Neural cell (in vitro differentiated cells): ENCODE results near the gene GNB2. TPM values are rescaled to one million over a fixed set of nuclear protein-coding genes. Genes with fewer than 3 reads are reported as not detected.

Experiments
- H2AFZ ChIP-seq: fragments of 200-600, 300-800 bp; sonication (generic), shearing (Covaris generic); 2 replicates; pipeline ENCODE4 v1.6.0; 2014; ENCODE audit warnings: low read depth, mild to moderate bottlenecking, antibody characterized with exemption, low read length, moderate library complexity
- H3F3A ChIP-seq: fragments of 200-600 bp; shearing (Covaris generic); 2 replicates; pipeline ENCODE4 v1.6.1; 2016; ENCODE audit warnings: mild to moderate bottlenecking, moderate library complexity, mixed read lengths, antibody characterized with exemption, low read length; ENCODE audit not compliant: insufficient read depth, poor library complexity, severe bottlenecking
- H3K27ac ChIP-seq: fragments of 200-600, 300-800 bp; sonication (generic), shearing (Covaris generic); 2 replicates; pipeline ENCODE4 v1.5.1; 2014; ENCODE audit warnings: mild to moderate bottlenecking, low read length, moderate library complexity
- H3K27me3 ChIP-seq: fragments of 300-800, 200-600 bp; sonication (generic), shearing (Covaris generic); 2 replicates; pipeline ENCODE4 v1.6.0; 2014; ENCODE audit warnings: mild to moderate bottlenecking, low read depth, low read length, moderate library complexity; ENCODE audit not compliant: insufficient read depth
- H3K36me3 ChIP-seq: fragments of 300-800, 200-600 bp; sonication (generic), shearing (Covaris generic); 2 replicates; pipeline ENCODE4 v1.5.1; 2014; ENCODE audit warnings: mild to moderate bottlenecking, antibody characterized with exemption, low read length, moderate library complexity; ENCODE audit not compliant: insufficient read depth
- H3K4me2 ChIP-seq: fragments of 300-800, 200-600 bp; sonication (generic), shearing (Covaris generic); 2 replicates; pipeline ENCODE4 v1.6.0; 2014; ENCODE audit warnings: mild to moderate bottlenecking, low read length
- H3K4me3 ChIP-seq: fragments of 300-800, 200-600 bp; sonication (generic), shearing (Covaris generic); 2 replicates; pipeline ENCODE4 v1.5.1; 2014; ENCODE audit warnings: mild to moderate bottlenecking, low read length, moderate library complexity
- H3K79me2 ChIP-seq: fragments of 200-600 bp; shearing (Covaris generic); replicated peaks from 2 replicates; pipeline ENCODE4 v1.6.0; 2014; ENCODE audit warnings: mild to moderate bottlenecking, low read length, moderate library complexity; ENCODE audit not compliant: insufficient read depth
- H3K9ac ChIP-seq: fragments of 300-800, 200-600 bp; sonication (generic), shearing (Covaris generic); 2 replicates; pipeline ENCODE4 v1.6.1; 2016; ENCODE audit warnings: mild to moderate bottlenecking, low read length, mixed read lengths
- H3K9me2 ChIP-seq: fragments of 200-600 bp; shearing (Covaris generic); 2 replicates; pipeline ENCODE4 v1.6.1; 2016; ENCODE audit warnings: mild to moderate bottlenecking, low read length, mixed read lengths; ENCODE audit not compliant: insufficient read depth
- H3K9me3 ChIP-seq: fragments of 200-600, 300-800 bp; sonication (generic), shearing (Covaris generic); 2 replicates; pipeline ENCODE4 v1.6.1; 2016; ENCODE audit warnings: mild to moderate bottlenecking, mixed run types, low read length, moderate library complexity, mixed read lengths
- H4K20me1 ChIP-seq: fragments of 200-600 bp; shearing (Covaris generic); 2 replicates; pipeline ENCODE4 v1.6.1; 2016; ENCODE audit warnings: mild to moderate bottlenecking, mixed run types; ENCODE audit not compliant: insufficient read depth
- EP300 ChIP-seq: fragments of 450-650 bp; conservative IDR thresholded peaks from 2 replicates; pipeline ENCODE4 v1.6.1; 2014; ENCODE audit warnings: antibody characterized with exemption, mild to moderate bottlenecking, moderate library complexity; ENCODE audit not compliant: poor library complexity, severe bottlenecking
- EZH2 ChIP-seq: fragments of 200-600, 300-800 bp; shearing (Covaris generic), sonication (generic); IDR thresholded peaks from 2 replicates; pipeline ENCODE4 v1.6.1; 2014; ENCODE audit warnings: antibody characterized with exemption, low read length, borderline replicate concordance, mild to moderate bottlenecking; ENCODE audit not compliant: insufficient read depth, poor library complexity, severe bottlenecking
- MXI1 ChIP-seq: fragments of 450-650 bp; conservative IDR thresholded peaks from 2 replicates; pipeline ENCODE4 v1.6.1; 2014; ENCODE audit warnings: antibody characterized with exemption, mild to moderate bottlenecking; ENCODE audit not compliant: poor library complexity, severe bottlenecking
- POLR2AphosphoS5 ChIP-seq: IDR thresholded peaks from 2 replicates; pipeline ENCODE4 v1.6.1; 2012
- RAD21 ChIP-seq: fragments of 450-650 bp; conservative IDR thresholded peaks from 2 replicates; pipeline ENCODE4 v1.6.1; 2014; ENCODE audit warnings: antibody characterized with exemption, mild to moderate bottlenecking, moderate library complexity
- SMC3 ChIP-seq: fragments of 450-650 bp; conservative IDR thresholded peaks from 2 replicates; pipeline ENCODE4 v1.6.1; 2014; ENCODE audit warnings: antibody characterized with exemption, mild to moderate bottlenecking, moderate library complexity; ENCODE audit not compliant: poor library complexity
- TAF1 ChIP-seq: IDR thresholded peaks from 2 replicates; pipeline ENCODE4 v1.6.1; 2012; ENCODE audit warnings: low read depth
- polyA plus RNA-seq: library from polyadenylated mRNA; depleted of rRNA; stranded (reverse); fragments of >200 nt; gene quantifications from 2 replicates; pipeline ENCODE4 v1.2.3, GENCODE V29; 2014
- TF ChIP-seq, protein P1 (sequence below): IDR thresholded peaks from 2 replicates; pipeline ENCODE4 v1.6.1; 2012; ENCODE audit warnings: borderline replicate concordance
- TF ChIP-seq, protein P2 (sequence below): fragments of 450-650 bp; IDR thresholded peaks from 2 replicates; pipeline ENCODE4 v1.5.1; 2014; ENCODE audit warnings: antibody characterized with exemption, mild to moderate bottlenecking, moderate library complexity; ENCODE audit not compliant: poor library complexity, severe bottlenecking

GNB2 gene
- polyA plus RNA-seq, 1 donor from 2014 or later, result 279 TPM

DNA sequence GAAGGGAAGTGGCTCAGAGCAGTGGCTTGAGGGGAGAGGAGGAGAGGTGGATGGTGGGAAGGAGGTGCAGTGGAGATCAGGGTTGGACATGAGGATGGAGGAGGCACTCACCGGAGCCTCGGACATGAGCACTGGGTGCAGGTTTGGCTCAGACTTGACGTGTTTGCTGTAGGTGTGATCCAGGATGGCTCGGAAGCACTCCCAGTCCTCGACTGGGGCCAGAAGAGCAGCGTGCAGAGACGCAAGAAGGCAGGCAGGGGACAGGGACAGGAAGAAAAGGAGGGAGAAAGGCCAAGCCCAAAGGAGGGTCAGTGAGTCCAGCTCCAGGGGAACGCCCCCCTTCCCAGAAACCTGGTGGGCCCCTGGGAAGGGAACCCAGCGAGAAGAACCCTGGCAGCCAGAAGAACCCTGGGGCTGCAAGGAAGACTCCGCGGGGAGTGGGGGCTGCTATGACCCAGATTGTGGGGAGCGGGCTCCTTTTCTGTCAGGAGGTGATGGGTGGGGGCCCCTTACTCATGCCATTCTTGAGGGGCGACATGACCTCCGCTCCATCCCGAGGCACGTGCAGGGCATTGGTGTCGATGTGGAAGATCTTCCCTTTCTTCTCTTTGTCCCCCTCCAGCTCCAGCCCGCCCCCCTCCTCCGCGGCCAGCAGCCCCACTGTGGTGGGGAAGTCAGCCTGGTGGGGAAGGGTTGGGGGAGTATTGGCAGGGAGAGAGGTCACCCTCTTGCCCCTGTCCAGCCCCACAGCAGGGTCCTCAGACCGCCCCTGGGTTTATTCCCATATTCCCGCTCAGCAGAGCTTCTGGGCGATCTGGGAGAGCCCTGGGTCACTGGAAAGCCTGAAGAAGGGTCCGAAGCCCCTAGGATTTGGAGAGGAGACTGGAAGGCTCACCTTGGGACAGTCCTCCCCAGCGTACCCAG lies 18.4 kb upstream of the GNB2 start:
- peak overlapping the region; percentile 79 for H3K9ac ChIP-seq

DNA sequence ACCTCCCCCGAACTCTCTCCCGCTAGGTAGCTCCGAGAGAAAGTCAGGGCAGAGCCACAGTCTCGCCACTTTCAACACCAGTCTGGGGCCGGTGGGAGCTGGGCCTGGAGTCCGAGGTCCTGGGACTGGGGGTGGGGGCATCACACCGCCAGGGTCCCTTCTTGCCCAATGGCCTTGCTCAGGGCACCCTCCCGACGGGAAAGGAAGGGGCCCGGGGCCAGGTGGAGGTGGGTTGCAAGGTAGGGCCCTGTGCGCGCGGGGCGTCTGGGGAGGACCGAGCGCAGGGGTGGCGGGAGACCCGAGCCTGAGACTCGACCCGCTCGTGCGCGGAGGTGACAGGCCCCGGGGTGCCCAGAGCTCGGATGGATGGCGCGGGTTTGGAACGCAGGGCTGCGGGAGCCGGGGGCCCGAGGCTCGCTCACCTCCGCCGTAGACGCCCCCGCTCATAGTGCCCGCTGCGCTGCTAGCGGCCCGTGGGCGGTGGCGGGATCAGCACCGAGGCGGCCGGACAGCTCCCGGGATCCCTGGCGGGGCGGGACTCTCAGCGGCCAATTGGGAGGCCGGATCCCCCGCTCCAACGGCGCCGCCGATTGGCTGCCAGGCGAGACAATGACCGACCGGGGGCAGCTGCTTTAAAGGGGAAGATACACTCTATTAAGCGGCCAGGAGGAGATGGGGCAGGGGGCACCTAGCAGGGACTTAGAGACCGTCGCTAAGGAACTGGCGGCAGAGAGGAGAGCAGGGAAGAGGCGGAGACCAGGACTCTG lies 17.4 kb upstream of the GNB2 start, which contains the start of gene ACTL6B:
TSS of gene ACTL6B (minus strand) at position 541 of the 767 bp plus-strand sequence. CDS start at position 447, 94 bp downstream.
- H3K79me2 ChIP-seq, result no peaks in the 10 kb centered on the region
- peak within 1 kb of the TSS; percentile 68 for H3K27ac ChIP-seq
- peak within 1 kb of the TSS; percentile 97 for H3K4me3 ChIP-seq
- no peaks in the 10 kb centered on the region for H3K9me2 ChIP-seq
- peak within 1 kb of the TSS; percentile 77 for H2AFZ ChIP-seq
- no peaks in the 10 kb centered on the region for H4K20me1 ChIP-seq
- no peaks in the 10 kb centered on the region for H3K9me3 ChIP-seq
- peak within 1 kb of the TSS; percentile 79 for H3K9ac ChIP-seq
- H3F3A ChIP-seq, result no peaks in the 10 kb centered on the region
- peak within 1 kb of the TSS; percentile 65 for H3K4me2 ChIP-seq
- peaks cover 4% of the 10 kb centered on the region for H3K36me3 ChIP-seq
- H3K27me3 ChIP-seq, result no peaks in the 10 kb centered on the region
- TF ChIP-seq TAF1 (no peak), POLR2AphosphoS5 (peak; percentile 82), EZH2 (no peak), RAD21 (no peak), SMC3 (peak; percentile 29)
- TF ChIP-seq, protein P1, sequence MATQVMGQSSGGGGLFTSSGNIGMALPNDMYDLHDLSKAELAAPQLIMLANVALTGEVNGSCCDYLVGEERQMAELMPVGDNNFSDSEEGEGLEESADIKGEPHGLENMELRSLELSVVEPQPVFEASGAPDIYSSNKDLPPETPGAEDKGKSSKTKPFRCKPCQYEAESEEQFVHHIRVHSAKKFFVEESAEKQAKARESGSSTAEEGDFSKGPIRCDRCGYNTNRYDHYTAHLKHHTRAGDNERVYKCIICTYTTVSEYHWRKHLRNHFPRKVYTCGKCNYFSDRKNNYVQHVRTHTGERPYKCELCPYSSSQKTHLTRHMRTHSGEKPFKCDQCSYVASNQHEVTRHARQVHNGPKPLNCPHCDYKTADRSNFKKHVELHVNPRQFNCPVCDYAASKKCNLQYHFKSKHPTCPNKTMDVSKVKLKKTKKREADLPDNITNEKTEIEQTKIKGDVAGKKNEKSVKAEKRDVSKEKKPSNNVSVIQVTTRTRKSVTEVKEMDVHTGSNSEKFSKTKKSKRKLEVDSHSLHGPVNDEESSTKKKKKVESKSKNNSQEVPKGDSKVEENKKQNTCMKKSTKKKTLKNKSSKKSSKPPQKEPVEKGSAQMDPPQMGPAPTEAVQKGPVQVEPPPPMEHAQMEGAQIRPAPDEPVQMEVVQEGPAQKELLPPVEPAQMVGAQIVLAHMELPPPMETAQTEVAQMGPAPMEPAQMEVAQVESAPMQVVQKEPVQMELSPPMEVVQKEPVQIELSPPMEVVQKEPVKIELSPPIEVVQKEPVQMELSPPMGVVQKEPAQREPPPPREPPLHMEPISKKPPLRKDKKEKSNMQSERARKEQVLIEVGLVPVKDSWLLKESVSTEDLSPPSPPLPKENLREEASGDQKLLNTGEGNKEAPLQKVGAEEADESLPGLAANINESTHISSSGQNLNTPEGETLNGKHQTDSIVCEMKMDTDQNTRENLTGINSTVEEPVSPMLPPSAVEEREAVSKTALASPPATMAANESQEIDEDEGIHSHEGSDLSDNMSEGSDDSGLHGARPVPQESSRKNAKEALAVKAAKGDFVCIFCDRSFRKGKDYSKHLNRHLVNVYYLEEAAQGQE, result peak; percentile 94
- TF ChIP-seq, protein P2, sequence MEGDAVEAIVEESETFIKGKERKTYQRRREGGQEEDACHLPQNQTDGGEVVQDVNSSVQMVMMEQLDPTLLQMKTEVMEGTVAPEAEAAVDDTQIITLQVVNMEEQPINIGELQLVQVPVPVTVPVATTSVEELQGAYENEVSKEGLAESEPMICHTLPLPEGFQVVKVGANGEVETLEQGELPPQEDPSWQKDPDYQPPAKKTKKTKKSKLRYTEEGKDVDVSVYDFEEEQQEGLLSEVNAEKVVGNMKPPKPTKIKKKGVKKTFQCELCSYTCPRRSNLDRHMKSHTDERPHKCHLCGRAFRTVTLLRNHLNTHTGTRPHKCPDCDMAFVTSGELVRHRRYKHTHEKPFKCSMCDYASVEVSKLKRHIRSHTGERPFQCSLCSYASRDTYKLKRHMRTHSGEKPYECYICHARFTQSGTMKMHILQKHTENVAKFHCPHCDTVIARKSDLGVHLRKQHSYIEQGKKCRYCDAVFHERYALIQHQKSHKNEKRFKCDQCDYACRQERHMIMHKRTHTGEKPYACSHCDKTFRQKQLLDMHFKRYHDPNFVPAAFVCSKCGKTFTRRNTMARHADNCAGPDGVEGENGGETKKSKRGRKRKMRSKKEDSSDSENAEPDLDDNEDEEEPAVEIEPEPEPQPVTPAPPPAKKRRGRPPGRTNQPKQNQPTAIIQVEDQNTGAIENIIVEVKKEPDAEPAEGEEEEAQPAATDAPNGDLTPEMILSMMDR, result no peak

More for the DNA sequence above, 18.4 kb upstream of the GNB2 start:
- no peaks in the 10 kb centered on the region for H4K20me1 ChIP-seq
- TF ChIP-seq MXI1 (no peak), POLR2AphosphoS5 (no peak), TAF1 (no peak), EP300 (no peak), RAD21 (no peak), EZH2 (no peak), SMC3 (no peak)
- TF ChIP-seq, protein P2, result no peak
- TF ChIP-seq, protein P1, result no peak
- peak overlapping the region; percentile 65 for H3K4me2 ChIP-seq
- H3K4me3 ChIP-seq, result peak overlapping the region; percentile 97
- no peaks in the 10 kb centered on the region for H3F3A ChIP-seq
- no peaks in the 10 kb centered on the region for H3K79me2 ChIP-seq
- no peaks in the 10 kb centered on the region for H3K9me3 ChIP-seq
- H3K27me3 ChIP-seq, result no peaks in the 10 kb centered on the region
- no peaks in the 10 kb centered on the region for H3K9me2 ChIP-seq
- no peak overlapping the region for H3K27ac ChIP-seq
- H2AFZ ChIP-seq, result peak overlapping the region; percentile 77
- peaks cover 4% of the 10 kb centered on the region for H3K36me3 ChIP-seq
